Measurements from ENCODE around the gene SMAP1.

- no peak for TF ChIP-seq POLR2A (IDR thresholded peaks at IDR 0.05)
- no peak for TF ChIP-seq POLR2AphosphoS5 (IDR thresholded peaks at IDR 0.05)
- TF ChIP-seq, protein P1, sequence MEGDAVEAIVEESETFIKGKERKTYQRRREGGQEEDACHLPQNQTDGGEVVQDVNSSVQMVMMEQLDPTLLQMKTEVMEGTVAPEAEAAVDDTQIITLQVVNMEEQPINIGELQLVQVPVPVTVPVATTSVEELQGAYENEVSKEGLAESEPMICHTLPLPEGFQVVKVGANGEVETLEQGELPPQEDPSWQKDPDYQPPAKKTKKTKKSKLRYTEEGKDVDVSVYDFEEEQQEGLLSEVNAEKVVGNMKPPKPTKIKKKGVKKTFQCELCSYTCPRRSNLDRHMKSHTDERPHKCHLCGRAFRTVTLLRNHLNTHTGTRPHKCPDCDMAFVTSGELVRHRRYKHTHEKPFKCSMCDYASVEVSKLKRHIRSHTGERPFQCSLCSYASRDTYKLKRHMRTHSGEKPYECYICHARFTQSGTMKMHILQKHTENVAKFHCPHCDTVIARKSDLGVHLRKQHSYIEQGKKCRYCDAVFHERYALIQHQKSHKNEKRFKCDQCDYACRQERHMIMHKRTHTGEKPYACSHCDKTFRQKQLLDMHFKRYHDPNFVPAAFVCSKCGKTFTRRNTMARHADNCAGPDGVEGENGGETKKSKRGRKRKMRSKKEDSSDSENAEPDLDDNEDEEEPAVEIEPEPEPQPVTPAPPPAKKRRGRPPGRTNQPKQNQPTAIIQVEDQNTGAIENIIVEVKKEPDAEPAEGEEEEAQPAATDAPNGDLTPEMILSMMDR (IDR thresholded peaks at IDR 0.05 in 8 of 11, conservative IDR thresholded peaks at IDR 0.05 in 3 of 11): no peak
Measured at GRCh38 chr6:70797625-70798024, 129.9 kb downstream of the SMAP1 start.

Measured in spleen (tissue), 7 donors.